Lower leg skin (tissue), 4 donors: ENCODE results near the gene VSTM2B. TPM values are rescaled to one million over a fixed set of nuclear protein-coding genes. Genes with fewer than 3 reads are reported as not detected.

Experiments
- DNase-seq, 2 donors: peaks; one replicate each; pipeline ENCODE4 v3.0.0-alpha.2; 2019; ENCODE audit warnings: low spot score in 2 of 2
- H3K4me3 ChIP-seq: fragments of 200-600 bp; sonication (generic); 2 replicates; pipeline ENCODE4 v1.5.1; 2017; ENCODE audit warnings: mild to moderate bottlenecking, low read depth; ENCODE audit not compliant: poor library complexity, severe bottlenecking
- POLR2A ChIP-seq, 2 donors: fragments of 450-650 bp; IDR thresholded peaks; one replicate each; pipeline ENCODE4 v1.6.1; 2016 to 2017; ENCODE audit warnings: antibody characterized with exemption in 2 of 2, mild to moderate bottlenecking in 1 of 2, moderate library complexity in 1 of 2
- WGBS, 2 donors: methylation state at CpG; one replicate each; pipeline ENCODE4 v1.1.5; 2018; 5-methylcytosine and 5-hydroxymethylcytosine counted together
- intact Hi-C: fragments of 100-400 bp; cut with DNase I; formaldehyde crosslinking; loops from one replicate; pipeline ENCODE4 v1.15.0; 2023; ENCODE audit warnings: low total_unique reads
- total RNA-seq, 4 donors: library from RNA; depleted of rRNA; stranded (reverse); fragments of >200 nt; gene quantifications; one replicate each; pipeline ENCODE4 v1.1.0, GENCODE V29; 2016
- TF ChIP-seq, protein P1 (sequence below), 3 donors: fragments of 450-650 bp; IDR thresholded peaks; one replicate each; pipeline ENCODE4 v1.5.1; 2016; ENCODE audit warnings: antibody characterized with exemption in 3 of 3, mild to moderate bottlenecking in 3 of 3, moderate library complexity in 2 of 3

VSTM2B gene
- total RNA-seq, 4 donors from 2014 or later = not detected

DNA sequence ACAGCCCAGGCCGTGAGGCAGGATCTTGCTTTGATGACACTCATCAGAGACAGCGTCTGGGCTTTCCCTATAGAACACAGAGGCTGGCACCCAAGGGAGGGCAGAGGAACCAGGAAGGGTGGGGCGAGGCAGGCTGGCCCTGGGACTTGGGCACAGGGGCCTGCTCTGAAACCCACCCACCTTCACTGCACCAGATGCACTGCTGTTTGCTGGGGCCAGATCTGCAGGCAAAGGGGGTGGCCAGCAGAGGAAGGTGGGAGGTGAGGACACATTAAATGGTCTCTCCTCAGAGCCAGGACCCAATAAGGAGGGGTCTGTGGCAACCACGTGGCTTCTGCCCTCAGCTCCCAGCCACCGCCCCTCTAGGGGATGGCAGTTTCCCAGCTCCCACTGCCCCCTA is 6.6 kb upstream of the VSTM2B start:
- WGBS, 2 donors = 66 to 71% methylated on average over 5 of the region's 5 CpGs
- intact Hi-C loops = no loop called here
- no peak overlapping the region for H3K4me3 ChIP-seq
- DNase-seq = no peak
- no peak for TF ChIP-seq POLR2A (IDR thresholded peaks at IDR 0.05)
- TF ChIP-seq, protein P1, sequence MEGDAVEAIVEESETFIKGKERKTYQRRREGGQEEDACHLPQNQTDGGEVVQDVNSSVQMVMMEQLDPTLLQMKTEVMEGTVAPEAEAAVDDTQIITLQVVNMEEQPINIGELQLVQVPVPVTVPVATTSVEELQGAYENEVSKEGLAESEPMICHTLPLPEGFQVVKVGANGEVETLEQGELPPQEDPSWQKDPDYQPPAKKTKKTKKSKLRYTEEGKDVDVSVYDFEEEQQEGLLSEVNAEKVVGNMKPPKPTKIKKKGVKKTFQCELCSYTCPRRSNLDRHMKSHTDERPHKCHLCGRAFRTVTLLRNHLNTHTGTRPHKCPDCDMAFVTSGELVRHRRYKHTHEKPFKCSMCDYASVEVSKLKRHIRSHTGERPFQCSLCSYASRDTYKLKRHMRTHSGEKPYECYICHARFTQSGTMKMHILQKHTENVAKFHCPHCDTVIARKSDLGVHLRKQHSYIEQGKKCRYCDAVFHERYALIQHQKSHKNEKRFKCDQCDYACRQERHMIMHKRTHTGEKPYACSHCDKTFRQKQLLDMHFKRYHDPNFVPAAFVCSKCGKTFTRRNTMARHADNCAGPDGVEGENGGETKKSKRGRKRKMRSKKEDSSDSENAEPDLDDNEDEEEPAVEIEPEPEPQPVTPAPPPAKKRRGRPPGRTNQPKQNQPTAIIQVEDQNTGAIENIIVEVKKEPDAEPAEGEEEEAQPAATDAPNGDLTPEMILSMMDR (IDR thresholded peaks at IDR 0.05) = no peak

DNA sequence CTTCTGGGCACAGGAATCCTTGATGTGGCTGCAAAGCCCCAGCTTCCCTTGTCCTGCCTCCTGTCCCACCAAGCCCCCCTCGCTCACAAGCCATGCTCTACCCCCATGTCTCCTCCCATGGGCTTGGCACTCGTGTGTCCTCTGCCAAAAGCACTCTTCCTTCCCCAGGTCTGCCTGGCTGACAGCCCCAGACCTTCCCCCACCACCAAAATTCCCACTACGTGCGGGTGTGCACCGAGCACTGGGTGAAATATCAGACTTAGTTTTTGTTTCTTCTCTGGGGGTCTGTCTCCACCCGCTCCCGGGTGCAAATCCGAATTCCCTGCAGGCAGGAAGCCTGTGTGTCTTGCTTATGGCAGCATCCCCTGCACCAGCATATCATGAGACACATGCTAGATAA is 5.9 kb upstream of the VSTM2B start:
- WGBS, 2 donors = 58 to 75% methylated on average over 8 of the region's 8 CpGs
- no peak for DNase-seq
- no peak overlapping the region for H3K4me3 ChIP-seq
- intact Hi-C loops = no loop called here
- no peak for TF ChIP-seq POLR2A (IDR thresholded peaks at IDR 0.05)
- TF ChIP-seq, protein P1 (IDR thresholded peaks at IDR 0.05) = no peak

DNA sequence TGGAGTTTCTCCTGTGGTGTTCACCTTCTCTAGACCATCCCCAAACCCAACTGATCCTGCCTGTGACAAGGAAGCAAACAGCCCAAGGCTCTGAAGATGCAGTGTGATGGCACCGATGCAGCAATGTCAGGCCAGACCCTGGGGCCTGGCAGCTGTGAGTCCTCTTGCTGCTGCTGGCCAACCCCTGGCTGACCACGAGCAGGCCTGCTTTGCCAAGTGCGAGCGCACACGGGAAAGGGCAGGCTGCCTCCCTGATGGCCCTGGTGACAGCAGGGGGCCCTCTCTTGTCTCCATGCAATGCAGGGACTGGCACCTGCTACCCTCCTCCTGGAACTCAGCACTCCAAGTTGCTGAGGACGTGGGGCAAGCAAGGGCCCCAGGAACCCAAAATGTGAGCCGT is 5.4 kb upstream of the VSTM2B start:
- DNase-seq = no peak
- H3K4me3 ChIP-seq = no peak overlapping the region
- intact Hi-C loops = no loop called here
- WGBS, 2 donors = 46 to 59% methylated on average over 7 of the region's 7 CpGs
- no peak for TF ChIP-seq POLR2A (IDR thresholded peaks at IDR 0.05)
- TF ChIP-seq, protein P1 (IDR thresholded peaks at IDR 0.05) = no peak

DNA sequence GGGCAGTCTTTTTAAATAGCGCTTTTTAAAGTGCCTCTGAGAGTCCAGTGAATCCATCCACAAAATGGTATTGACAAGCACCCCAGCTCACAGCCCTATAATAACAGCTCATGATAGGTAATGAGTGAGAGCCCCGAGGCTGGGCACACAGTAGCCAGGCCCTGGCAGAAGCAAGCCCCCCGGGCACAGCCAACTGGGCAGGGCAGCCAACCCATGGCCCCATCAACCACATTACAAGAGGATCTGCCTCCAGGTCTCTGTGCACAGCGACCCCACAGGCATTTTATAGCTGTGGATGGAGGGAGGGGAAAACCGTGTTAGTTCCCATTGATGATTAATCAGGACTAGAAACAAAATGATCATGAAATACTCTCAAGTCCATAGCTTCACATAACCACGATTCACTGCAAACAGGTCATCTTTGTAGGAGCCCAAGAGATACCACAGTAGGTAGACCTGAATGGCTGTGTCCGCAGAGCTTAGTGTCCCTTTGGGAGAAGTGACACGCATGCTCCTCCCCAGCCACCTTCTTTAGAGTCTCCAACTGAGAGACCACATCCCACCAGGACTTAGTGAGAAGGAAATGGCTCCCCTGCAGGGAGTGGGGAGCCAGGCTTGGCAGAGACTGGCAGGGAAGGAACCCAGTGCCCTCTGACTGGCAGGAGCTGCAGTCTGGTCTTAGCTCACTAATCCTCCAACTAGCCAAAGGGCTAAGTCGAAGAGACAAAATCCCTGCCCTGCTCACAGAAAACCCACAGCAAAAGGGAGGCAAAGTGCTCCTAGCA is 4.3 kb upstream of the VSTM2B start:
- no peak for DNase-seq
- intact Hi-C loops = no loop called here
- H3K4me3 ChIP-seq = no peak overlapping the region
- TF ChIP-seq POLR2A (IDR thresholded peaks at IDR 0.05) = no peak
- TF ChIP-seq, protein P1 (IDR thresholded peaks at IDR 0.05) = no peak
- 58 to 61% methylated on average over 9 of the region's 9 CpGs for WGBS, 2 donors

DNA sequence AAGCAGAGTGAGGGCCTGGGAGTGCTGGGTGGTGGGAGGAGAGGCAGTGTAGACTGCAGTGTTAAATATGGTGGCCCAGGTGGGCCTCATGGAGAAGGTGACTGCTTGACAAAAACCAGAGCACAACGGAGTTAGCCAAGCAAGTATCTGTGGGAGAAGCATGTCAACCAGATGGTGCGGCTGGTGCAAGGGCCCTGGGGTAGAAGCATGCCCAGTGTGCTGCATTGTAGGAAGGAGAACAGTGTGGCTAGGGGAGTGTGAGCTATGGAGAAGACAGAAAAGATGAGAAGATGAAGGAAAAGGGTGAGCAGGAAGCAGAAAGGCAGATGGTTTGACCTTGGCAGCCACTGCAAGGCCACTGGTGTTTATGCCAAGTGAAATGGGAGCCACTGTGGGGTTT is 2.2 kb upstream of the VSTM2B start:
- 81 to 83% methylated on average over 2 of the region's 2 CpGs for WGBS, 2 donors
- no peak overlapping the region for H3K4me3 ChIP-seq
- intact Hi-C loops = no loop called here
- TF ChIP-seq, protein P1 (IDR thresholded peaks at IDR 0.05) = no peak
- TF ChIP-seq POLR2A (IDR thresholded peaks at IDR 0.05) = no peak
- no peak for DNase-seq
